DMS114 treated with DMSO at 0.1 percent for 48 hours (cell line): Measurements from ENCODE around the gene ARMC2.
"Not testable (repeated sequence)": the region's sequence is repeated elsewhere in the genome, so short reads cannot be mapped to it uniquely, and the experiment has no call there.

ENCODE experiments used
- DNase-seq: peaks from one replicate; lab custom pipeline; 2025; ENCODE audit not compliant: unreplicated experiment; lab: John Stamatoyannopoulos, UW

The ARMC2 gene

DNA sequence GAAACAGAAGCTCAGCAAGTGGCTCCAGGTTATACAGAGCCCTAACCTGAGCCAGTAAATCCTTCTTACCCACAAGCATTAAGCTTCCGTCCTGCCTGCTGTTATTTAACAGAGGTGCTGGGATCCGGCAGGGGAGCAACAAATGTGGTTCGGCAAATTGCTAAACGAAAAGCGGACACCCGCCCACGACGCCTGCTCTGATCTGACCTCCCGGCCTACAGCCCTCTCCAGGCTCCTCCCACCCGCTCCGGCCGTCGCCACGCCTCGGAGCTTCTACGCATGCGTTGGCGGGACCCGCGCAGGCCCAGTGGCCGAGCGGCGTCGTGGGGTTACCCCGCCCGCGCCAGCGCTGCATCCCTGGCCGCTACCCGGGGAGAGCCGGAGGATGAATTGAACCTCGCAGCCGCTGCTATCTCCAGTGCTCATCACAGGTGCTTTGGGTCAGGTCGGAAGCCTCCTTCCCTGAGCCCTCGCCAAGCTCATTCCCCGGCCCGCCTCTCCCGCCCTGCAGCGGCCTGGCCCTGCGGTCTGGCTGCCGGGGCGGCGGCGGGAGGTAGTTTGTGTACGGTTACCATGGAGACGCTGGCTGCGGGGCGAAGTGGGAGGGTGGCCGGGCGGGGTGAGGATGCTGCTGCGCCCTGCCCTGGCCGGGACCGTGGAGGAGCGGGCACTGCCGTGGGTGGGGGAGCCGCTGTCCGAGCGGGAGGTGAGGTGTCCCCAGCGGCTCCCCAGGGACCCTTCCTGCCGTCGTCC, at the start of gene ARMC2:
Gene ARMC2, plus strand, starts transcription at position 307 of the 753 bp plus-strand sequence. CDS start 5,846 bp downstream, outside the sequence.
- peak; percentile 58 for DNase-seq

DNA sequence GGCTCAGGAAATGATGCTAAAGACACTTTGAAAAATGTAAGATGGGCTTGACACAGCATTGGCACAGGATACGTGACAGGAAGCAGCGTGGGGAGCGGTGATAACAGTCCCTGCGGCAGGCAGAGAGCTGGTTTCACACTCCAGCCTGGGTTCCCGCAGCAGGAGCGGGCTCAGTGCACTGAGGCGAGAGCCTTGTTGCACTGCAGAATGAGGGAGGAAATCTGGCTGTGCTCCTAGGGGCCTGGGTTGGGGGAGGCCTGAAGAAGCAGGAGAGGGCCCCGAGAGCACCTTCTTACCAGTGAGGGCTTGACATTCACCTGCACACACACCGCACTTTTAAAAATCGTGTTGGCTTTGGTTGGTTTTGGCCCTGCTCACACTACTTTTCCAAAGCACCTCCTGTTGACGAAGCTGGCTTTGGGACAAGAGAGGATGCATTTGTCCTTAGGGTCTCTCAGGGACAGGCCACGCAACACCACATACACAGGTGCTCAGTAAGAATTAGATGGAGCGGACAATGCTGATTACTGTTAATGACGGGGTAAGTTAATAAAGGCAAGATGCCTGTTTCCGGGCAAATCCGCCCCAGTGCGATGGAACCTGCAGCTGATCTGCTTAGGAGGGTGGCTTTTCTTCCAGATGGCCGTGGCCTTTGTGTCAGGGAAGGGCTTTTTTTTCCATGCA, 49.4 kb upstream of the ARMC2 start:
- DNase-seq: no peak

DNA sequence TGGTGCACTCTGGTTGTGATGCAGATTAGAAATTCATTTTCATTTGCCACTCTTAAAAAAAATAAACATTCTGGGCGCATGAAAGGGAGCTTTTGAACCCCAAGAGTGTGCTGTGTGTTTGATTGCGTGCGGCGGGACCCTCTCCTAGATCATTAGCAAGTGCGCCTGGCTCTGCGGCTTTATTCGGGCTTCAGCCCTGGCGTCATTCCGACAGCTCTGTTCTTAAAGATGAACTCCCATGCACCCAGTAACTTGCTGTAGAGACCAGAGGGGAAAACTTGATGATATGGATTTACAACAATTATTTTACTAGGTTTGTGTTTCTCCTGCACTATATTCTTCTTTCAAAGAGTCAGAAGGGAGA, 48.9 kb upstream of the ARMC2 start:
- no peak for DNase-seq

DNA sequence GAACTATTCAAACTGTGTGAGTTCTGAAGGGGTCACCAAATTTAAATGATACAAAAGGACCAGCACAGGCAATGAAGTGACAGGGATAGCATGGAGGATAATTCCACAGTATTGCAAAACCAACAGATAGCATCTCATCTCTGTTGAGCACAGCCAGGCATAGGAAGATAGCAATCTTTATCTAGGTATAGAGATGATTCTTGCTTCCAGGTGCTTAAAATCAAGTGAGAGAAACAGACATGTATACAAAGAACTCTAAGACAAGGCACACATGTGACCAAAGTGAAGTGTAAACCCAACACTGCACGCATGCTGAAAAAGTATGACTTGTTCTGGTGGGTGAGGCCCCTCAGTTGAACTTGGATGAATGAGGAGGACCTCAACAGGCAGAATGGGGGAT, 48.4 kb upstream of the ARMC2 start:
- DNase-seq: no peak

GRCh38 chr6:108800427-108800864, 47.8 kb upstream of the ARMC2 start:
- DNase-seq: no peak

DNA sequence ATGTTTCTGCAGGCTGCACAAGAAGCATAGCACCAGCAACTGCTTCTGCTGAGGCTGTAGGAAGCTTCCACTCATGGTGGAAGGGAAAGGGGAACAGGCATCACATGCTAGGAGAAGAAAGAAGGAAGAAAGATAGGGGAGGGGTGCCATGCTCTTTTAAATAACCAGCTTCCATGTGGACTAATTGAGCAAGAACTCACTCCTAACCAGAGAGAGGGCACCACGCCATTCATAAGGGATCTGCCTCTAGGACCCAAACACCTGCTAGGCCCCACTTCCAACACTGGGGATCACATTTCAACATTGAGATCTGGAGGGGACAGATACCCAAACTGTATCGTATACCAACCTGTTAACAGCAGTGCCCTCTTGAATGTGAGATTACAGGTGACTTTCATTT, 46.9 kb upstream of the ARMC2 start:
- DNase-seq: no peak

DNA sequence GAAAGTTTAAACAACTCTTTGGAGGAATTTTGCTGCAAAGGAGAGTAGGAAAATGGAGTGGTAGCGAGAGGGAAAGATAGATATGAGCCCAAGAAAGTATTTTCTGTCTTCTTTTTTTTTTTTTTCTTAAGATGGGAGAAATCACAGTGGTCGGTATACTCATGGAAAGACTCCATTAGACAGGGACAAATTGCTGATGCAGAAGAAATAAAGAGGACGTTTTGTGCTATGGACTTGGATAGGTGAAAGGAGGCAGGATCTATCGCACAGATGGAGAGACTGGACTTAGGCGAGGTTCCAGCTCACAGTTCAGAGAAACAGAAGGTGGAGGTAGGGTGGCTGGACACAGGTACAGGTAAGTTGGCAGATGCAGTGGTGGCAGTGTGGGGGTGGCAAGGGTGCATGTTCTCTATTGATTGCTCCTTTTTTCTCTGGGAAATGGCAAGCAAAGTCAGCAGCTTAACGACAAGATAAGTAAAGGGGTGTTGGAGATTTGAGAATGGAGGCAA, 44.2 kb upstream of the ARMC2 start:
- no peak for DNase-seq

DNA sequence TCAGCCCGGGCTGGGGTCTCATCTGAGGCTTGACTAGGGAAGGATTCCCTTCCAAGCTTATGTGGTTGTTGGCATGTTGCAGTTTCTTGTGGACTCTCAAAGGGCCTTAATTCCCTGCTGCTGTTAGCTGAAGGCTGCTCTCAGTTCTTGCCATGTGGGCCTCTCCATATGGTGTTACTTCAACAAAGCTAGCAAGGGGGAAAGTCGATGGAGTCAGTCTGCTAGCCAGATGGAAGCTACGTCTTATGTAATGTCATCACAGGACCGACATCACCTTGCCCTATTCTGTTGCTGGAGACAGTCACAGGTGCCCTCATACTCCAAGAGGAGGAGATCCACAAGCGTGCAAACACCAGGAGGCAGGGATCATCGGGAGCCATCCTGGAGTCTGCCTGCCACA, 43.3 kb upstream of the ARMC2 start:
- no peak for DNase-seq

DNA sequence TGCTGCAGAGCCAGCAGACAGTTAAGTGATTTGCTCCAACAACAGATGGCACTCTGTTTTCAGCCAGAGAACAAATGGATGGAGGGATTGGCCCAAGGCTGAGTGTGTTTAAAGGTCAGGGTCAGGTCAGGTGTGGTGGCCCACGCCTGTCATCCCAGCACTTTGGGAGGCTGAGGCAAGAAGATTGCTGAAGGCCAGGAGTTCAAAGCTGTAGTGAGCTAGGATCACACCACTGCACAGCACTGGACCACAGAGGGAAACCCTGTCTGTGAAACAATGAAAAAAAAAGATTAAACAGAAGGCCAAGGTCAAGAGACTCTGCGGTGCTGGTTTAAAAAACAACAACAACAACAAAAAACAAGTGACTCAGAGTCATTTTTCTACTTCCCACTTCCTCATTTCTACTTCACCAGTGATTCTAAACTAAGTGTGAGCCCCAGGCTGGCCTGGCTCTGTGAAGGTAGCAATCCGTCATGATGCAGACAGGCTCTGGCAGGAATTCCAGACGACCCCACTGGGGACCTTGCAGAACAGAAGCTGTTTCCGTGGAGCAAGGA, 42.5 kb upstream of the ARMC2 start:
- no peak for DNase-seq

GRCh38 chr6:108806171-108806570, 42.1 kb upstream of the ARMC2 start:
- DNase-seq: no peak

- no peak for DNase-seq
Measured at GRCh38 chr6:108806665-108807064, 41.6 kb upstream of the ARMC2 start.

- no peak for DNase-seq
Measured at GRCh38 chr6:108807928-108808327, 40.3 kb upstream of the ARMC2 start.

DNA sequence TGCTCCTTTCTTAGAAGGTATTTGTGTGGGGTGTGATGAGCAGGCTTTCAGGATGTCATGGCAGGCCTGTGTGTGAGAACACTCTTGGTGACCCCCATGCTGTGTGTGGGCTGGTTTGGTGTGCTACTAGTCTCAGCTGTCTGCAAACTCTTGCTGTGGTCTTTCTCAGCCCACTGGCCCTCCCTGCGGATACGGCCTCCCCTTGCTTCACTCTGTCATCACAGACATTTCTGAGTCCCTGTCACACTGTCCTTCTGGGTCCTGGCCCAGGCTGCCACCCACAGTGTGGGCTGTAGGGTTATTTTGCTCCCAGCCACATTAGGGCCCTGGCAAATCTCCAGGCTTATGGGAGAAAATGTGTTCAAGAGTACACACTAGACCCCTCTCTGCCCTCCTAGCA, 39.0 kb upstream of the ARMC2 start:
- DNase-seq: no peak

DNA sequence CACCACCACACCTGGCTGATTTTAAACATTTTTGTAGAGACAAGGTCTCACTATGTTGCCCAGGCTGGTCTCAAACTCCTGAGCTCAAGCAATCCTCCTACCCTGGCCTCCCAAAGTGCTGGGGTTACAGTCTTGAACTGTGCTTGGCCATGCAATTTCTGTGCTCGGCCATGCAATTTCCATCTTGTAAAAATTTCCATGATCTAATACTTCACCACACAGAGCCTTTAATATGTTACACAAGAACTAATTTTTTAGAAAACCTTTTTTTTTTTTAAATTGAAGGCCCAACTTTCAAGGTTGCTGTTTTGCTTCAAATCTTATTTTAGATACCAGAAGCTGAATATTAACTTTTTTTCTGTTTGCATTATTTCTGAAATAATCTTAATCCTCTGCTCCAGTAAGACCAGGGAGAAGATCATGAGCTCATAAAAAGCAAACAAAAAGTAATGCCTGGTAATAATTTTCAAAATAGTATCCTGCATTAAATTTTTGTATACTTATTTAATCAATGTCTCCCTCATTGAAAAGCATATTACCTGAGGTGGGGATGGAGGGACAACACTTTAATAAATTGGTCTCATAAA, 38.1 kb upstream of the ARMC2 start:
- DNase-seq: no peak

DNA sequence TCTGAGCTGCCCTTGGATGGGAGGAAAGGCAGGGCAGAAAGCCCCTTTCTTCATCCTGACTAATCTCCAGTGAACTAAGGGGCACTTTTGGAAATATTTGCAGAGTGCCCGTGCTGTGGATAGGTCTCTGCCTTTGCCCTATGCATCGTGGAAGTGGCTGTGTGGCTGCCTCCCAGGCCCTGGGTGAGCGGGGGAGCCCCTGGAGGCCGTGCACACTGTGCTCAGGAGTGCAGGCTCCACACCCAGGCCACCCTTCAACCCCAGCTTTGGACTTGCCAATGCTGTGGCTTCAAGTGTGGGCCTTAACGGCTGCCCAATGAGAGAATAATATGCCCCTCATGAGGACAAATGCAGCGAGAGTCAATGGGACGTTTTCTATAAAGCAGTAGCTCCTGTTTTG, 36.7 kb upstream of the ARMC2 start:
- DNase-seq: no peak

DNA sequence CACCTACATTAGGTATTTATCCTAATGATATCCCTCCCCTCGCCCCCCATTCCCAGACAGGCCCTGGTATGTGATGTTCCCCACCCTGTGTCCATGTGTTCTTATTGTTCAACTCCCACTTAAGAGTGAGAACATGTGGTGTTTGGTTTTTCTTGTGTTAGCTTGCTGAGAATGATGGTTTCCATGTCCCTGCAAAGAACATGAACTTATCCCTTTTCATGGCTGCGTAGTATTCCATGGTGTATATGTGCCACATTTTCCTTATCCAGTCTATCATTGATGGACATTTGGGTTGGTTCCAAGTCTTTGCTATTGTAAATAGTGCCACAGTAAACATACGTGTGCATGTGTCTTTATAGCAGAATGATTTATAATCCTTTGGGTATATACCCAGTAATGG, 35.0 kb upstream of the ARMC2 start:
- DNase-seq: not testable (repeated sequence)

- DNase-seq: not testable (repeated sequence)
Measured at GRCh38 chr6:108817276-108817675, 30.9 kb upstream of the ARMC2 start.

DNA sequence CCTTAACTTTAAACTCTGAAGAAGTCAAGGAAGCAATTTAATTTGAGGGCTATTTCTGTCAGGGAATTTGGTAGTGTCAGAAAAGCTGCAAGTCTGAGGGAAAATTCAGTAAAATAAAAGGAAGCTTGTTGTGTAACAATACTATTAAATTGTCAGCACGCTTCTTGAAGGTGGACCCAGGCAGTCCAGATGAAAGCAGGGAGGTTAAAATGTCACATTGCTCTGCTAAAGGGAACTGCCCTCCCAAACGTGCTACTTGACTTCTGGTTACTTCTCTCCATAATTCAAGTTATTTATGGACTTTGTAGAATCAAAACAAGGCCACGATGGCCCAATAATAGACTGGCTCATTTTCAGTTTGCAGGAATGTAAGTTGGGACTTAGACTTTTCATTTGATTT, 28.2 kb upstream of the ARMC2 start:
- DNase-seq: no peak

DNA sequence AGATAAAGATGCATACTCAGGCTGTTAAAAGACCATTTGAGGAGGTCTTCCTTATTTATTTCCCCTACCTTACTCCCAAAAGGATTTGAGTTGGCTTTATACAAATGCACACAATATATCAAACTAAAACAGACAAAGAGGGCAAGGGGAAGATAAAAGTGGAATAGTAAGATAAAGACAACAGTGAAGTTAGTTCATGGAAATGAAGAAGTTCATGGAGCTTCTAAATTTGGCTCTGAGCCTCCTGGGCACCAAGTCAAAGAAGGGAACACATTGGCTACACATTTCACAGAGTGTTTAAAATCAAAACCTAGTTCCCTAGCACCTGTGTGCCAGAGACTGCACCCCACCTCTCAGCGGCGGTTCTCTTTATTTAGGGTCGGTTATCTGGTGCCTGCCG, 25.8 kb upstream of the ARMC2 start:
- DNase-seq: no peak

- DNase-seq: no peak
Measured at GRCh38 chr6:108825326-108825725, 22.9 kb upstream of the ARMC2 start.

DNA sequence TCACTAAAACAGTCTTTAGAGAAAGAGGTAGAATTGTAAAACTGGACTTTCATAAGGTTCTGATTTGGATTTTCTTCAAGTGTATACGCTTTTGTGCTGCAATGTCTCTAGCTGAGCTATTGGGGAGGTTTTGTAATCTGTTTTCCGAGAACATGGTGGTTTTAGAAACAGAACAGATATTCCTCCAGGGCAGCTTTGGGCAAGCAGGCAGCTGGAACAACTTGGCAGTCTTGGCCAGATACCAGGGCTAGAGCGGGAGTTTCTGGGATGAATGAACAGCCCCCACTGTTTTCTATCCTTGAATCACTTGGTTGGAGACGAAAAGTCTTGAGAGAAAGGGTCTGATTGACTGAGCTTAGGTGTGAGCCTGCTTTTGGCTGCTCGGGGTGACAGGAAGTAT, 17.1 kb upstream of the ARMC2 start:
- DNase-seq: no peak

DNA sequence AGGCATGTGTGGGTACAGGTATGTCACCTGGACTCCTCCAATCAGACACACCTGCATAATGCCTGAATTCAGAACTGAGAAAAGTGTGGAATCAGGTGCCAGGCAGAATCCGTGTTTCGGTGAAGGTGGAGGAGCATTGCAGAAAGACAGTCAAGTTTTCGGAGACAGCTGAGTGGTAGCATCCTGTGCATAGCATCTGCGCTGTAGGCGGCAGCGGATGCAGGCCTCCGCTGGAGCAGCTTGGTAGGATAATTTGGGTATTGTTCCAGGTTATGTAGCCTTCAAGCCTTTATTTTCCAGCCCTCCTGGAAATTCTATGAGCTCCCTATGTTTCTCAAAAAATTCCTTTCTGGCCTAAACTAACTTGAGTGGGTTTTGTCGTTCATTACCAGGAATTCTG, 15.5 kb upstream of the ARMC2 start:
- DNase-seq: no peak
